Uterus (tissue), 2 donors: ENCODE measurements around the gene DNAL4.

ENCODE experiments used
- CTCF ChIP-seq, 4 experiments: fragments of 200-600 bp in 2 of 4; fragments of 450-650 bp in 2 of 4; sonication (generic) in 2 of 4; IDR thresholded peaks; one replicate each; pipeline ENCODE4 v1.5.1; 2016 to 2019; ENCODE audit warnings: antibody characterized with exemption in 4 of 4, mild to moderate bottlenecking in 2 of 4, moderate library complexity in 1 of 4
- POLR2A ChIP-seq, 2 donors: fragments of 450-650 bp; IDR thresholded peaks; one replicate each; pipeline ENCODE4 v1.6.1; 2016; ENCODE audit warnings: antibody characterized with exemption in 2 of 2, mild to moderate bottlenecking in 1 of 2, moderate library complexity in 1 of 2

GRCh38 chr22:38777087-38777671 is 16.8 kb downstream of the DNAL4 start:
- TF ChIP-seq CTCF (IDR thresholded peaks at IDR 0.05) (no peak), POLR2A (IDR thresholded peaks at IDR 0.05) (no peak)
